ENCODE measurements around the gene SLCO2B1. TPM values are rescaled to one million over a fixed set of nuclear protein-coding genes. Genes with fewer than 3 reads are reported as not detected.
A peak's percentile ranks its signal among the peaks of the same experiment; 100 is the strongest.
"Not testable (repeated sequence)": the region's sequence is repeated elsewhere in the genome, so short reads cannot be mapped to it uniquely, and the experiment has no call there.

SLCO2B1 gene
- total RNA-seq, 1 experiment from 2014 or later: not detected

GRCh38 chr11:75105462-75105925 is 45.4 kb upstream of the SLCO2B1 start:
- H3K18ac ChIP-seq (ENCODE audit: insufficient read length, low read depth, low read length): no peak overlapping the region
- H4K8ac ChIP-seq (replicated peaks; ENCODE audit: insufficient read length, low read depth, low read length): no peak overlapping the region
- no peak for TF ChIP-seq CTCF (conservative IDR thresholded peaks at IDR 0.05)
- no peak overlapping the region for H4K5ac ChIP-seq (ENCODE audit: insufficient read length, low read depth, low read length)
- H3K23me2 ChIP-seq (ENCODE audit: insufficient read length, low read depth, low read length, poor library complexity, severe bottlenecking): no peaks in the 10 kb centered on the region
- H3K4me2 ChIP-seq (ENCODE audit: insufficient read depth, insufficient read length, low read length): no peak overlapping the region
- peaks cover 10 to 13% of the 10 kb centered on the region in 2 experiments for H3K4me1 Mint-ChIP-seq
- peak overlapping the region in 1 of 3 experiments; percentile 25; a peak in 1 of 7 replicates for H3K27ac Mint-ChIP-seq
- no peaks in the 10 kb centered on the region for H3K27me3 ChIP-seq (ENCODE audit: insufficient read depth, low read length)
- no peaks in the 10 kb centered on the region for H3K79me1 ChIP-seq (ENCODE audit: insufficient read depth, low read depth, low read length, poor library complexity, severe bottlenecking)
- no peak overlapping the region for H3K4me3 Mint-ChIP-seq
- no peaks in the 10 kb centered on the region; the same call in 1 of the 2 replicates for H3K27me3 Mint-ChIP-seq (ENCODE audit: low read depth)
- H3K9me3 ChIP-seq (ENCODE audit: control insufficient read depth, low read depth, low read length): no peaks in the 10 kb centered on the region
- peaks cover 4 to 7% of the 10 kb centered on the region in 2 experiments; a peak in 4 of 5 replicates for H3K9me3 Mint-ChIP-seq
- no peak overlapping the region for H2BK120ac ChIP-seq (ENCODE audit: low read depth, low read length, poor library complexity, severe bottlenecking)
- H2BK20ac ChIP-seq (ENCODE audit: low read depth, low read length, poor library complexity, severe bottlenecking): no peak overlapping the region
- H3K79me2 ChIP-seq (ENCODE audit: insufficient read depth, low read length): no peaks in the 10 kb centered on the region
- no peak overlapping the region for H3K56ac ChIP-seq (ENCODE audit: insufficient read length, low read depth, low read length)
- no peak overlapping the region for H3K27ac ChIP-seq (ENCODE audit: insufficient read length, low read depth, low read length)
- H2AK5ac ChIP-seq (ENCODE audit: insufficient read length, low read length): no peak overlapping the region
- H4K91ac ChIP-seq (ENCODE audit: insufficient read length, low read depth, low read length): no peak overlapping the region
- peaks cover 0 to 2% (median 0%) of the 10 kb centered on the region in 3 experiments; a peak in 2 of 7 replicates for H3K36me3 Mint-ChIP-seq (ENCODE audit: insufficient read depth in 1 of 3, low read depth in 3 of 3)
- no peak overlapping the region for H2BK5ac ChIP-seq (ENCODE audit: insufficient read length, low read length)
- H3K23ac ChIP-seq (ENCODE audit: insufficient read length, low read depth, low read length): no peak overlapping the region
- H3K4ac ChIP-seq (ENCODE audit: low read depth, low read length): no peak overlapping the region
- H2AFZ ChIP-seq (ENCODE audit: low read length): peak overlapping the region; percentile 3
- H3K9ac ChIP-seq (ENCODE audit: extremely low read depth, insufficient read length, low read length): no peak overlapping the region
- no peak overlapping the region for H3K14ac ChIP-seq (ENCODE audit: insufficient read depth, low read length)
- no CpG with 5 or more reads among the region's 9 CpGs for WGBS (ENCODE audit: extremely low coverage, insufficient read length, low lambda C conversion rate)
- no peak overlapping the region for H2BK15ac ChIP-seq (ENCODE audit: low read depth, low read length)
- H3K4me1 ChIP-seq (ENCODE audit: insufficient read depth, low read length): 0 out of 2 replicates have a peak, but pooled peaks cover under 1% of the 10 kb centered on the region
- peak; percentile 87 for DNase-seq
- no peak overlapping the region for H3T11ph ChIP-seq (ENCODE audit: low read length)
- H2BK12ac ChIP-seq (ENCODE audit: insufficient read length, low read depth, low read length): no peak overlapping the region
- no peaks in the 10 kb centered on the region for H4K20me1 ChIP-seq (ENCODE audit: control insufficient read depth, insufficient read depth, insufficient read length)

- H3K23me2 ChIP-seq (ENCODE audit: insufficient read length, low read depth, low read length, poor library complexity, severe bottlenecking); H3K9me3 Mint-ChIP-seq; H3K23ac ChIP-seq (ENCODE audit: insufficient read length, low read depth, low read length); DNase-seq; H4K91ac ChIP-seq (ENCODE audit: insufficient read length, low read depth, low read length); H3K4me1 ChIP-seq (ENCODE audit: insufficient read depth, low read length); H2AFZ ChIP-seq (ENCODE audit: low read length); H3K4ac ChIP-seq (ENCODE audit: low read depth, low read length); H2BK120ac ChIP-seq (ENCODE audit: low read depth, low read length, poor library complexity, severe bottlenecking); H2BK12ac ChIP-seq (ENCODE audit: insufficient read length, low read depth, low read length); H3K14ac ChIP-seq (ENCODE audit: insufficient read depth, low read length); H3K27ac ChIP-seq (ENCODE audit: insufficient read length, low read depth, low read length); H4K20me1 ChIP-seq (ENCODE audit: control insufficient read depth, insufficient read depth, insufficient read length); H3K9me3 ChIP-seq (ENCODE audit: control insufficient read depth, low read depth, low read length); H4K5ac ChIP-seq (ENCODE audit: insufficient read length, low read depth, low read length); H3K27me3 ChIP-seq (ENCODE audit: insufficient read depth, low read length); H3K4me2 ChIP-seq (ENCODE audit: insufficient read depth, insufficient read length, low read length); H2BK20ac ChIP-seq (ENCODE audit: low read depth, low read length, poor library complexity, severe bottlenecking); H3K27me3 Mint-ChIP-seq (ENCODE audit: low read depth); H2BK15ac ChIP-seq (ENCODE audit: low read depth, low read length); H2BK5ac ChIP-seq (ENCODE audit: insufficient read length, low read length); H3K4me3 Mint-ChIP-seq; H3K36me3 Mint-ChIP-seq (ENCODE audit: insufficient read depth in 1 of 3, low read depth in 3 of 3); H2AK5ac ChIP-seq (ENCODE audit: insufficient read length, low read length); H3K9ac ChIP-seq (ENCODE audit: extremely low read depth, insufficient read length, low read length); H3K18ac ChIP-seq (ENCODE audit: insufficient read length, low read depth, low read length); H4K8ac ChIP-seq (replicated peaks; ENCODE audit: insufficient read length, low read depth, low read length); H3K79me1 ChIP-seq (ENCODE audit: insufficient read depth, low read depth, low read length, poor library complexity, severe bottlenecking); H3K79me2 ChIP-seq (ENCODE audit: insufficient read depth, low read length); H3K56ac ChIP-seq (ENCODE audit: insufficient read length, low read depth, low read length); H3K4me1 Mint-ChIP-seq; H3T11ph ChIP-seq (ENCODE audit: low read length); H3K27ac Mint-ChIP-seq: not testable (repeated sequence)
- no CpG with 5 or more reads among the region's 2 CpGs for WGBS (ENCODE audit: extremely low coverage, insufficient read length, low lambda C conversion rate)
Measured at GRCh38 chr11:75105967-75106681, 44.8 kb upstream of the SLCO2B1 start.

Data from H9 (cell line).